GM18502 (cell line): ENCODE measurements around the gene COL13A1.

Source experiments
- ATAC-seq: cut with Tn5 transposase; IDR thresholded peaks from one replicate; pipeline ENCODE4 v1.9.1; 2021; ENCODE audit warnings: mild to moderate bottlenecking; ENCODE audit not compliant: unreplicated experiment, poor library complexity

The COL13A1 gene

GRCh38 chr10:69863580-69863979 lies 61.9 kb downstream of the COL13A1 start:
- no peak for ATAC-seq

GRCh38 chr10:69864321-69864720 lies 62.6 kb downstream of the COL13A1 start:
- ATAC-seq, result no peak

GRCh38 chr10:69865450-69865849 lies 63.7 kb downstream of the COL13A1 start:
- no peak for ATAC-seq

- no peak for ATAC-seq
These were observed 64.6 kb downstream of the COL13A1 start for GRCh38 chr10:69866246-69866687.

- ATAC-seq, result no peak
These were observed 65.2 kb downstream of the COL13A1 start for GRCh38 chr10:69866688-69867461.

- no peak for ATAC-seq
These were observed 66.2 kb downstream of the COL13A1 start for GRCh38 chr10:69867699-69868558.

GRCh38 chr10:69868821-69869220 lies 67.1 kb downstream of the COL13A1 start:
- no peak for ATAC-seq

- ATAC-seq, result no peak
These were observed 67.7 kb downstream of the COL13A1 start for GRCh38 chr10:69869291-69869961.

- no peak for ATAC-seq
These were observed 68.9 kb downstream of the COL13A1 start for GRCh38 chr10:69870591-69870990.

- no peak for ATAC-seq
These were observed 69.4 kb downstream of the COL13A1 start for GRCh38 chr10:69871074-69871473.

GRCh38 chr10:69872323-69872722 lies 70.6 kb downstream of the COL13A1 start:
- no peak for ATAC-seq

GRCh38 chr10:69873135-69873639 lies 71.5 kb downstream of the COL13A1 start:
- ATAC-seq, result no peak

- ATAC-seq, result no peak
These were observed 72.7 kb downstream of the COL13A1 start for GRCh38 chr10:69874449-69874848.

GRCh38 chr10:69875856-69876255 lies 74.2 kb downstream of the COL13A1 start:
- ATAC-seq, result no peak

- ATAC-seq, result no peak
These were observed 74.6 kb downstream of the COL13A1 start for GRCh38 chr10:69876286-69876685.

GRCh38 chr10:69876931-69877330 lies 75.2 kb downstream of the COL13A1 start:
- ATAC-seq, result no peak

- no peak for ATAC-seq
These were observed 76.3 kb downstream of the COL13A1 start for GRCh38 chr10:69878038-69878437.

GRCh38 chr10:69878951-69879350 lies 77.2 kb downstream of the COL13A1 start:
- ATAC-seq, result no peak

- ATAC-seq, result no peak
These were observed 78.0 kb downstream of the COL13A1 start for GRCh38 chr10:69879634-69880257.
